ENCODE measurements around the gene SEMA5B. TPM values are rescaled to one million over a fixed set of nuclear protein-coding genes. Genes with fewer than 3 reads are reported as not detected.

Gene SEMA5B
- total and polyA plus RNA-seq, 2 experiments from 2014 or later = 8.0 to 26.8 TPM

- Mint-ChIP-seq H3K27me3 (ENCODE audit: insufficient read depth, low read depth, poor library complexity) (peaks cover 7% of the 10 kb centered on the region), H3K4me3 (no peak overlapping the region), H3K27ac (no peak overlapping the region), H3K9me3 (no peaks in the 10 kb centered on the region), H3K36me3 (ENCODE audit: low read depth) (no peaks in the 10 kb centered on the region; the same call in 2 of the 3 replicates), H3K4me1 (peaks cover 67% of the 10 kb centered on the region)
- H3F3A ChIP-seq (replicated peaks; ENCODE audit: low read depth) = peaks cover 13% of the 10 kb centered on the region
- no peak for ATAC-seq
- H3K4me2 ChIP-seq = no peak overlapping the region
- H3K79me2 ChIP-seq (replicated peaks; ENCODE audit: insufficient read depth) = no peaks in the 10 kb centered on the region
- H4K20me1 ChIP-seq (replicated peaks; ENCODE audit: insufficient read depth) = no peaks in the 10 kb centered on the region
- no peak for DNase-seq (ENCODE audit: low spot score)
- no peaks in the 10 kb centered on the region for H3K27me3 ChIP-seq (ENCODE audit: insufficient read depth)
- H3K36me3 ChIP-seq (ENCODE audit: insufficient read depth) = no peaks in the 10 kb centered on the region
- 0 out of 2 replicates have a peak, but pooled peaks cover 9% of the 10 kb centered on the region for H3K9me2 ChIP-seq (ENCODE audit: insufficient read depth)
- peaks cover 51% of the 10 kb centered on the region for H3K4me1 ChIP-seq (ENCODE audit: insufficient read depth)
- H2AFZ ChIP-seq = no peak overlapping the region
- H3K27ac ChIP-seq (ENCODE audit: low read depth) = no peak overlapping the region
- TF ChIP-seq ZNF331 (CRISPR knock-in tag; IDR thresholded peaks at IDR 0.05; ENCODE audit: low read depth) (no peak), STAT1 (IDR thresholded peaks at IDR 0.05; ENCODE audit: unreplicated experiment) (no peak)
- no peak overlapping the region for H3K4me3 ChIP-seq
Observed at GRCh38 chr3:122989856-122990575, 37.5 kb downstream of the SEMA5B start.

DNA sequence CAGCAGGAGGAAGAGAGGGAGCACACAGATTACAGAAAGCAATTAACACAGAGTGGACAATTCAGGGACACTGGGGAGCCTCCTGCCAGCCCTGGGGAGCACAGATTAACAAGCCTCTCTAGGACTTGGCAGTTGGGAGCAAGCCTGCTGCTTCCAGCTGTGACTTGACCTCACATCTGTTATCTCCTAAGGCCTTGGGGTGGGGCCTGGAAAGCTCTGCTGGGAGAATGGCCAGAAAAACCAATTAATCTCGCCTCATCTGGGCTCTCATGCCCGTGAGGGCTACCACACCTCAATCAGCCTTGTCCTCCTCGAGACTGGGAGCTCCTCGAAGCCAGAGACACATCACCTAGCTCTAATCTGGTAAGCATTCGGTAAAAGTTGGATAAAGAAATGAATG lies 39.1 kb downstream of the SEMA5B start:
- peaks cover 13% of the 10 kb centered on the region for H3F3A ChIP-seq (replicated peaks; ENCODE audit: low read depth)
- Mint-ChIP-seq H3K9me3 (no peaks in the 10 kb centered on the region), H3K27ac (0 out of 2 replicates have a peak overlapping the region, but pooled peaks have one; percentile 28), H3K4me1 (peaks cover 72% of the 10 kb centered on the region), H3K36me3 (ENCODE audit: low read depth) (no peaks in the 10 kb centered on the region; the same call in 2 of the 3 replicates), H3K4me3 (no peak overlapping the region; the same call in 2 of the 3 replicates), H3K27me3 (ENCODE audit: insufficient read depth, low read depth, poor library complexity) (peaks cover 15% of the 10 kb centered on the region)
- no peaks in the 10 kb centered on the region for H3K27me3 ChIP-seq (ENCODE audit: insufficient read depth)
- no peaks in the 10 kb centered on the region for H3K36me3 ChIP-seq (ENCODE audit: insufficient read depth)
- DNase-seq (ENCODE audit: low spot score) (no peak), ATAC-seq (no peak)
- H3K4me3 ChIP-seq = no peak overlapping the region
- no peaks in the 10 kb centered on the region for H3K79me2 ChIP-seq (replicated peaks; ENCODE audit: insufficient read depth)
- peaks cover 57% of the 10 kb centered on the region for H3K4me1 ChIP-seq (ENCODE audit: insufficient read depth)
- peak overlapping the region; percentile 64 for H3K4me2 ChIP-seq
- no peaks in the 10 kb centered on the region for H4K20me1 ChIP-seq (replicated peaks; ENCODE audit: insufficient read depth)
- no peak overlapping the region for H2AFZ ChIP-seq
- H3K9me2 ChIP-seq (ENCODE audit: insufficient read depth) = 0 out of 2 replicates have a peak, but pooled peaks cover 9% of the 10 kb centered on the region
- no peak overlapping the region for H3K27ac ChIP-seq (ENCODE audit: low read depth)
- TF ChIP-seq ZNF331 (CRISPR knock-in tag; IDR thresholded peaks at IDR 0.05; ENCODE audit: low read depth) (no peak), JUNB (IDR thresholded peaks at IDR 0.05; ENCODE audit: unreplicated experiment) (no peak), NANOG (IDR thresholded peaks at IDR 0.05; ENCODE audit: borderline replicate concordance) (no peak), CTCF (conservative IDR thresholded peaks at IDR 0.05; ENCODE audit: low read depth in 2 of 2) (no peak), ZNF114 (CRISPR knock-in tag; IDR thresholded peaks at IDR 0.05) (no peak), STAT1 (IDR thresholded peaks at IDR 0.05; ENCODE audit: unreplicated experiment) (no peak)
- TF ChIP-seq, protein P1, sequence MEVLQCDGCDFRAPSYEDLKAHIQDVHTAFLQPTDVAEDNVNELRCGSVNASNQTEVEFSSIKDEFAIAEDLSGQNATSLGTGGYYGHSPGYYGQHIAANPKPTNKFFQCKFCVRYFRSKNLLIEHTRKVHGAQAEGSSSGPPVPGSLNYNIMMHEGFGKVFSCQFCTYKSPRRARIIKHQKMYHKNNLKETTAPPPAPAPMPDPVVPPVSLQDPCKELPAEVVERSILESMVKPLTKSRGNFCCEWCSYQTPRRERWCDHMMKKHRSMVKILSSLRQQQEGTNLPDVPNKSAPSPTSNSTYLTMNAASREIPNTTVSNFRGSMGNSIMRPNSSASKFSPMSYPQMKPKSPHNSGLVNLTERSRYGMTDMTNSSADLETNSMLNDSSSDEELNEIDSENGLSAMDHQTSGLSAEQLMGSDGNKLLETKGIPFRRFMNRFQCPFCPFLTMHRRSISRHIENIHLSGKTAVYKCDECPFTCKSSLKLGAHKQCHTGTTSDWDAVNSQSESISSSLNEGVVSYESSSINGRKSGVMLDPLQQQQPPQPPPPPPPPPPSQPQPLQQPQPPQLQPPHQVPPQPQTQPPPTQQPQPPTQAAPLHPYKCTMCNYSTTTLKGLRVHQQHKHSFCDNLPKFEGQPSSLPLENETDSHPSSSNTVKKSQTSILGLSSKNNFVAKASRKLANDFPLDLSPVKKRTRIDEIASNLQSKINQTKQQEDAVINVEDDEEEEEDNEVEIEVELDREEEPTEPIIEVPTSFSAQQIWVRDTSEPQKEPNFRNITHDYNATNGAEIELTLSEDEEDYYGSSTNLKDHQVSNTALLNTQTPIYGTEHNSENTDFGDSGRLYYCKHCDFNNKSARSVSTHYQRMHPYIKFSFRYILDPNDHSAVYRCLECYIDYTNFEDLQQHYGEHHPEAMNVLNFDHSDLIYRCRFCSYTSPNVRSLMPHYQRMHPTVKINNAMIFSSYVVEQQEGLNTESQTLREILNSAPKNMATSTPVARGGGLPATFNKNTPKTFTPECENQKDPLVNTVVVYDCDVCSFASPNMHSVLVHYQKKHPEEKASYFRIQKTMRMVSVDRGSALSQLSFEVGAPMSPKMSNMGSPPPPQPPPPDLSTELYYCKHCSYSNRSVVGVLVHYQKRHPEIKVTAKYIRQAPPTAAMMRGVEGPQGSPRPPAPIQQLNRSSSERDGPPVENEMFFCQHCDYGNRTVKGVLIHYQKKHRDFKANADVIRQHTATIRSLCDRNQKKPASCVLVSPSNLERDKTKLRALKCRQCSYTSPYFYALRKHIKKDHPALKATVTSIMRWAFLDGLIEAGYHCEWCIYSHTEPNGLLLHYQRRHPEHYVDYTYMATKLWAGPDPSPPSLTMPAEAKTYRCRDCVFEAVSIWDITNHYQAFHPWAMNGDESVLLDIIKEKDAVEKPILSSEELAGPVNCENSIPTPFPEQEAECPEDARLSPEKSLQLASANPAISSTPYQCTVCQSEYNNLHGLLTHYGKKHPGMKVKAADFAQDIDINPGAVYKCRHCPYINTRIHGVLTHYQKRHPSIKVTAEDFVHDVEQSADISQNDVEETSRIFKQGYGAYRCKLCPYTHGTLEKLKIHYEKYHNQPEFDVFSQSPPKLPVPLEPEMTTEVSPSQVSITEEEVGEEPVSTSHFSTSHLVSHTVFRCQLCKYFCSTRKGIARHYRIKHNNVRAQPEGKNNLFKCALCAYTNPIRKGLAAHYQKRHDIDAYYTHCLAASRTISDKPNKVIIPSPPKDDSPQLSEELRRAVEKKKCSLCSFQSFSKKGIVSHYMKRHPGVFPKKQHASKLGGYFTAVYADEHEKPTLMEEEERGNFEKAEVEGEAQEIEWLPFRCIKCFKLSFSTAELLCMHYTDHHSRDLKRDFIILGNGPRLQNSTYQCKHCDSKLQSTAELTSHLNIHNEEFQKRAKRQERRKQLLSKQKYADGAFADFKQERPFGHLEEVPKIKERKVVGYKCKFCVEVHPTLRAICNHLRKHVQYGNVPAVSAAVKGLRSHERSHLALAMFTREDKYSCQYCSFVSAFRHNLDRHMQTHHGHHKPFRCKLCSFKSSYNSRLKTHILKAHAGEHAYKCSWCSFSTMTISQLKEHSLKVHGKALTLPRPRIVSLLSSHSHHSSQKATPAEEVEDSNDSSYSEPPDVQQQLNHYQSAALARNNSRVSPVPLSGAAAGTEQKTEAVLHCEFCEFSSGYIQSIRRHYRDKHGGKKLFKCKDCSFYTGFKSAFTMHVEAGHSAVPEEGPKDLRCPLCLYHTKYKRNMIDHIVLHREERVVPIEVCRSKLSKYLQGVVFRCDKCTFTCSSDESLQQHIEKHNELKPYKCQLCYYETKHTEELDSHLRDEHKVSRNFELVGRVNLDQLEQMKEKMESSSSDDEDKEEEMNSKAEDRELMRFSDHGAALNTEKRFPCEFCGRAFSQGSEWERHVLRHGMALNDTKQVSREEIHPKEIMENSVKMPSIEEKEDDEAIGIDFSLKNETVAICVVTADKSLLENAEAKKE (CRISPR knock-in tag; IDR thresholded peaks at IDR 0.05) = no peak
- TF ChIP-seq, protein P2, sequence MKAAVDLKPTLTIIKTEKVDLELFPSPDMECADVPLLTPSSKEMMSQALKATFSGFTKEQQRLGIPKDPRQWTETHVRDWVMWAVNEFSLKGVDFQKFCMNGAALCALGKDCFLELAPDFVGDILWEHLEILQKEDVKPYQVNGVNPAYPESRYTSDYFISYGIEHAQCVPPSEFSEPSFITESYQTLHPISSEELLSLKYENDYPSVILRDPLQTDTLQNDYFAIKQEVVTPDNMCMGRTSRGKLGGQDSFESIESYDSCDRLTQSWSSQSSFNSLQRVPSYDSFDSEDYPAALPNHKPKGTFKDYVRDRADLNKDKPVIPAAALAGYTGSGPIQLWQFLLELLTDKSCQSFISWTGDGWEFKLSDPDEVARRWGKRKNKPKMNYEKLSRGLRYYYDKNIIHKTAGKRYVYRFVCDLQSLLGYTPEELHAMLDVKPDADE (IDR thresholded peaks at IDR 0.05) = no peak
